Astrocyte of the hippocampus (primary cell): Measurements from ENCODE around the gene CSAD.

ENCODE experiments used
- DNase-seq: peaks from one replicate; pipeline ENCODE4 v3.0.0; 2011; ENCODE audit warnings: low read depth, low spot score

Gene CSAD

DNA sequence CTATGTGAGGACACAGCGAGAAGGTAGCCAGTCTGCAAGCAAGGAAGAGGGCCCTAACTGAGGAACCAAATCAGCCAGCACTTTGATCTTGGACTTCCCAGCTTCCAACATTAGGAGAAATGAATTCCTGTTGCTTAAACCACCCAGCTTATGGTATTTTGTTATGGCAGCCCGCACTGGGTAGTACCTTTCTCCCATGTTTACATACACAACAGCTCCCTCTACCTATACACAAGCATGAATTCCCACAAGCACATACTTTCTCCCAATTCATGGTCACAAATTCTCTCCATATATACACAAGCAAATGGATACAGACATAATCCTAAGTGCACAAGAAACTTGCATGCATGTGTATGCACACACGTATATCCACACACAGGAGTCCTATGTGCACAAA, 19.0 kb upstream of the CSAD start:
- no peak for DNase-seq

DNA sequence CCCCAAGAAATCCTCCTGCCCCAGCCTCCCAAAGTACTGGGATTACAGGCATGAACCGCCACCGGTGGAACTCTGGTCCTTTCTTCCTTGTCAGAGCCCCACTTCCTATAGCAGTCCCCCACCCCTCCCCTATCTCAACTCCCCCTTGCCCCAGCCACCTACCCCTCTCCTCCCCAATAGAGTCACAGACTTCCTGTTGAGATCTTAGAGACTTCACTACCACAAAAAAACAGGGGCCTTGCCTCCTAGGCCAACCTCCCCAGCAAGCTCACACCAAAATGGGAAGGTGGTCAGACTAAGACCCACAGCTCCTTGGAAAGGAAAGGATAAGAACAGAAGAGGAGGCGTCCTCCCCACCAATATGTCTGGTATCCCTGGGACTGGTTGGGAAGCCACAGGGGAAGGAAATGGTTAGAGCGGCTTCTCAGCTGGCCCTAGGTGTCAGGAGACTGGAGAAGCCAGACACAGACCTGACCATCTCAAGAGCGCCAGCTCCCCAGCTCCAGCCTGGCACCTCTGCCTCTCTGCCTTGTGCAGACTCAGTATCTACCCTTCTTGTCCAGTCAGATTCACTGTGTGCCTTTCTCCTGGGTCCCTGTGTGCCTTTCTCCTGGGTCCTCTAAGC, 17.9 kb upstream of the CSAD start:
- no peak for DNase-seq

DNA sequence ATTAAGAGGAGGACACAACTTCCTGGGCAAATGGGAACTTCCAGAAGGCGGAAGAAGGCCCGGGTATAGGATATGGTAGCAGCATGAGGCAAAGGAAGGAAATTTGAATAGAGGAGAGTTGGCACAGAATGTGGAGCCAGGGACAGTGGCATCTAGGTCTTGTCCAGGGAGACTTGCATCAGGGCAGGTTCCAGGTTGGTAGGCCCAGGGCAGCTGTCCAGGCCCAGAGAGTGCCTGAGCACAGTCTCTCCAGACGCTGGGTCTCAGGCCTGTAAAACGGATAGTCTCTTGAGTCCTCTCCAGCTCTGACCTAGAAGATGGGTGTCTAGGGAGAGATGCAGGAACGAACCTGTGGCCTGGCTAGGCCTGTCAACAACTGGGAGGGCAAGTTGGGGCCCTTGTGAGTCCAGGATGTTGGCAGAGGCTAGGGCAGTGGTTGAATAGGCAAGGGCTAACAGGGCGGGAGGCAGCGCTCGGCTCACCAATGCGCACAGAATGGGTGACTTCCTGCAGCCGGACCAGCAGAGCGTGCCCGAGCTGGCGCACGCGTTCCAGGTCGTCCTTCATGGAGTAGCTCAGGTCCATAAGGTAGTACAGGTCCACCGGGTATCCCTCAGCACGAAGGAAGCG, 16.4 kb upstream of the CSAD start:
- no peak for DNase-seq

DNA sequence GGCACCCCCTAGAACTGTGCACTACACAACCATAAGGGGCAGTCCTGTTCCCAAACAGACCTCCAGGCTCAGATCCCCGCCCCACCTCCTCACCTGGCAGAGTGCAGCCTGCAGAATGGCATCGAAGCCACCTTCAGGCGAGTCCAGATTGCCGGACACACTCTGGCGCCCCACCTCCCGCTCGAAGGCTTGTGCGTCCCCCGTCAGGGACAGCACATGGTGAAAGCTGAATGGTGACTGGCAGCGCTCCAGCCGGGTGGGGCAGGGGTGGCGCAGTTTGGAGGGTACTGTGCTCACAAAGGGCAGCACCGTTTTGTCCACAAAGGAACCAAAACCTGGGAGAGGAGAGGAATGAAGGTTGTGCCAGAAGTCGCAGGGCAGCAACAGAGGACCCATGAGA, 15.8 kb upstream of the CSAD start:
- DNase-seq, result no peak

DNA sequence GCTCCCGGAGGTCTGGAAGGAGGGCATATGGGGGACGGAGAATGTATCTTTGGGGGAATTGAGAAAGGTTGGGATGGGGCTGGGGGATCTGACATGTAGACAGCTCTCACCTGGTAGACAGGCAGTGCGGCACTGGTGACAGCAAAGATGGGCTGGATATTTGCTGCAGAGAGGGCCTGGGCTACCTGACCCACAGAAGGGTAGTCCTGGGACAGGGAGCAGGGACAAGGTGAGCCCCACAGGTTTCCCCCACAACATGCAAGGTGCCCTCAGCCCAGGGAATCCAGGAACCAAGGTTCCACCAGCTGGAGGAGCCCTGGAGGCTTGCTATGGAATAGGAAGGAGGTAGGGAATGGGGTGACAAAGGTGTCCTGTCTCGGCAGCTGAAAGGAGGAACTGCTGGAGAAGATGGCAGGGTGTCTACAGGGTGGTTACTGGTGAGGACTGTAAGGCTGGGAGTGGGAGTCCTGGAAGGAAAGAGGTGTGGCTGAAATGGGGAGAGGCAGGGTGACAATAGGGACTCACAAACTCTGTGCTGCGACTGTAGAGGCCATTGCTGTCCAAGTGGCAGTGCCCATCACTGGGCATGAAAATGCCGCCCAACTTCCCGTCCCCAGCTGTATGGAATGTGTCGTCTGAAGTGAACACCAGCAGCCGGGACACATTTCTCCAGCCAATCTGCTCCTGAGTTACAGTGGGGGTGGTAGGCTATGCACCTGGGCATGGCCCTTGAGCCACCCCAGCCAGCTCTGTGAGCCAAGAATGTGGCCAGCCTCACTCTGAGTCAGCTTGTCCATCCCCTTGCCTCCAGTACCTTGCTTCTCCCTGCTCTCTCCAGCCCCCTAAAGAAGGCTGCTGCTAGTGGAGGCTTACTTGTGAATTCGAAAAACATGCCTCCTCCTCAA, 15.0 kb upstream of the CSAD start:
- DNase-seq, result peak; percentile 53

DNA sequence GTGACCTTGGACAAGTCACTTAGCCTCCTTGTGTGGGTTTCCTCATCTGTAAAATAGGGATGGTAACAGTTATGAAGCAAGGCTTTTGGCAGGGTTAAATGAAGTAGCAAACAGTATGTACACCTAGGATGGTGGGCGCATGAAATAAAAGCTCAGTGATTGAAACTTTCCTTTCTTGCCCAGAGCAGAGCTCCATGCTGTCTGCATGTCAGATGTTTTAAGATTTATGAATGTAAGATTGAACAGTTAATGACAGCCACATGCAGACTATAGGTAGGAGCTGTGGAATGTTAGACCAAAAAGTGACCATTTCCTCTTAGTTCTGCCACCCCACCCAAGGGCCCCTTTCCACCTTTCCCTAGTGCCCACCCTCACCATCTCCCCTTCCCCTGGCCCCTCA, 14.2 kb upstream of the CSAD start:
- no peak for DNase-seq

DNA sequence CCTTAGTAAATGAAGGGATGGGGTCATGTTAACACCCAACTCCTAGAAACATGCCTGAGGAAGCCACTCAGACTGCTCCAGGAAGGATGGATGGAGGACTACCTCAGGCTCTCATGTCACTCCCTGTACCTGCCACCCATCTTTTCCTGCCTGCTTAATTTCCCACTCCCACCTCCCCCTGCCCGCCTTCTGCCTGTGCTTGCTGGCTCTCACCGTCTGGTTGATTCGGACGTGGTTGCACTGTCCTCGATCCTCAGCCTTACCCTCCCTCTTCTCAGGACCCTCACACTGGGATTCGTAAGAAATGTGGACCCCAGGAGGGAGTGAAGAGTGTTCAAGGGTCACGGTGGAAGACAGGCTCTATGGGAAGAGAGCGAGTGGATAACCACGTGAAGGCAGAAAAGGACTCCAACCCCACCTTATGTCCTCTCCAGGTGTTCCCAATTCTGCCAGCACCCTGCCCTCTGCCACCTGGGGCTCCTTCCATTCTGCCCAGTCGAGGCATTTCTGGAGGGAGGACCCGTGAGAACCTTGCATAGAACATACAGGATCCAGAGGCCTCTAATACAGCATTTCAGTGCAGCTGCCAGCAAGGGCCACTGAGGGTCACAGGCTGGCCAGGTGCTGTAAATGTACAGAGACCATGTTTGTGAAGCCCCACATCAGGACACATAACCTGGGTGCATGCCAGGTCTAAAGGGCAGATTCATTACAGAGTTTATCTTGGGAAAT, 13.4 kb upstream of the CSAD start:
- no peak for DNase-seq

DNA sequence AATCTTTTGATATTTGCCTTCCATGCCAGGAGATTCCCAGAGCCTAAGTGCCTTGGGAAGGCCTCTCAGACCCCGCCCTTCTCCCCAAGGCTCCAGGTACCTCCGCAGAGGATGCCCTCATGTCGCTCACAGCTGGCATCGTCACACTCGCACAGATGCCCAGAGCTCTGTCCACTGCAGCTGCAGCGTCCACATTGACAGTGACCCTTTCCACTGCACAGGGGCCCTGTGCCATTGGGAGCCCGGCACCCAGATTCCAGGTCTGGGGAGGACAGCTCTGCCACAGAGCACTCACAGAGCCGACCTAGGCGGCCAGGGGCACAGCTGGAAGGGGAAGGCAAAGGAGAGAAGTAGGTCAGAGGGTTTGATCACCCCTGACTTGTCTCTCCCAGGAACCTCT, 12.3 kb upstream of the CSAD start:
- DNase-seq, result no peak

DNA sequence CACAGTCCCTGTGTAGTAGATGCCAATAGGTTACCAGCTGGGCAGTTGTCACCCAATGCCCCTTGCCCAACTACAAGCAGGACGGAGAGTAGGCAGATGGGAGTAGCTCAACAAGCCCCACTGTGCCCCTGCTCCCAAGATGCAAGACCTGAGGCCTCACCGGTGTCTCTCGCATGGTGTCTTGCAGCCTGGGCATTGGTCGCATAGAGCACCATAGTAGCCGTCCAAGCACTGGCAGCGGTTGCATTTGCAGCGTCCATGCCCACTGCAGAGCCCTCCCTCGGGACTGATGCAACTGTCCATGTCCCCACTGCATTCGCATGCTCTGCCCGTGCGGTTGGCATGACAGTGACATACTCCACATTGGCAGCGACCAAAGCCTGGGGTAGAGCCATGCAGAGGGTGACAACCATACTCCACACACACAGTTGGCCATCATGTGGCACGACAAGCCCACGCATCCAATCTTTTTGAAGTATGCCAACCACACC, 11.9 kb upstream of the CSAD start:
- DNase-seq, result no peak

DNA sequence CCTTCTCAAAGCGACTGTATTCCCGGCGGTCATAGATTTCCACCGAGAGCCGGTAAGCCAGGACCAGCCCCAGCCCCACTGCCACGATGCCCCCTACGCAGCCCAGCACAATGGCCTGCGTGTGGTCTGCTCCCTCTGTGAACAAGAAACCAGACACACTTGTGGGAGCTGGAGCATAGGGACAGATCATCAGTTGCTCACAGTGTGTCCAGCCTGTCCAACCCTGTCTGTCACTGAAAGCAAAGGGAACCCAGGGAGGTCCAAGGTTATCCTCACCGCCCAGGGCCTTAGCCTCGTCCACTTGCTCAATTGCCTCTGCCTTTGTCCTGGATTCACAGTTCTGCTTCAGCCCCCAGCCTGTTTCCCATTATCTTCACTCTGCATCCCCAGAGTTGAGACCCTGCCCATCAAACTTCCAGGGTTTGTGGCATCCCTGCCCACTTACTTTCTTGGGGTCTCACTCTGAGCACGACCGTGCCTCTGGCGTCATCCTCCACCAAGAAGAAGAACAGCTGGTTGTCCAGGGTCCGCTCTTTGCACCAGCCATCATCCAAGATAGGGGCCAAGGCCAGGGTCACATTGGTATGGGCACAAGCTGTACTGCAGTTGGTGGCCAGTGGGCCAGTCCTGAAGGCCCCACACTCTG, 11.3 kb upstream of the CSAD start:
- no peak for DNase-seq

DNA sequence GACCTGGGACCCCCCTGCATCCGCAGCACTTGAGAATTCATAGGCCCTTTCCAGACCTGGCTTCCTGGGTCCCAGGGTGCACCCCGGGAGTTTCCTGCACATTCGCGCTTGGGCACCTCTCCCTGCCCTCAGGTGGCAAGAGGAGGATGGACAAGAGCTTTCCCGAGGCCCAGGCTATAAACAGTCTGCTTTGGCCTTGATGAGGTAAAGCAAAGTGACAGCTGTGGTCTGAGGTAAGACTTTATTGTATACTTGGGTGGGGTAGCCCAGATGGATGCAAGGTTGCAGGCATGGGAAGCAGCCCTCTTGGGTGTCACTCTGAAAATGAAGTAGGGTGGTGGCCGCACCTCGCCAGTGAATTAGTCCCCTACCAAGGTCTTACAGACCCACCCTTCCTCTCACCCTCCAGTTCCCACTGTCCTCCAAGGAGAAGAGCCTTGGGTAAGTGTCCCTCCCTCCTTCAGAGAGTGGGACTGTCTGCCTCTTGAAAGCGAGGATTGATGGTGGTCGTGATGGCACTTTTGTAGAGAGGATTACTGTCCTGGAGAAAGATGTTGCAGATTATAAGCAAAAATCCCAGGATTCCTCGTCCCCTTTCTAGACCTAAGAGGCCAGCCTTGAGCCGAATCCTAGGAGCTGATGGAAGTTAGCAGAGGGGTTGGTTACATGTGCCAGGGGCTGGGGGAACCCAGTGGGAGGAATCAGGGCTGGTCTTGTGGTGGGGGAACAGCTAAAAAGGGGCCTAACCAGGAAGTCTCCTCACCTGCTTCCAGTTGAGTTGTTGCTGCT, 10.6 kb upstream of the CSAD start:
- no peak for DNase-seq

DNA sequence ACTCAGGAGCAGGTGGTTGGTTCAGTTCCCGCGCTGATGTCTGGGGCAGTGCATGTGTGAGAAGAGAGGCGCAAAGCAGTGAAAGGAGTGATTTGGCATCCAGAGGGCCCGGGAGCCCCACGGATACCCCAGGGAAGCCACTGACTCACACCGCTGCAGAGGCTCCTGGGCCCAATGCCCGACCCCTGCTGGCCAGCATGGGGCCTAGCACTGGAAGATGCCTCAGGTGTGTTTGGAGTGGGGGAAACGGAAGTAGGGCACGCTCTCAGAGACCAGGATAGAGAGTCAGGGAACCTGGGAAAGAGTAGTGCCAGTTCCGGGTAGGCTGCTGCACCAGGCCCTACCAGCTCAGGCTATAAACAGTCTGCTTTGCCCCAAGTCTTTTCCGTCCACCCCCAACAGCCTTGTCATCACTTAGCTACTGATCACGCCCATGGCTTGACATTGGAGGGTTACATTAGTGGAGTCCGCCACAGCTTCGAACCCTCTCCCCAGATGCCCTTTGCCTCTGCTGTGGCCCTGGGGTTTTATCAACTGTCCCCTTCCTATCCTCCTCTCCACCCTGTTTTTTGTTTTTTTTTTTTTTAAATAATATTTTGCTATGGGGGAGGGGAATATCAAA, 9.5 kb upstream of the CSAD start:
- DNase-seq, result peak; percentile 75

DNA sequence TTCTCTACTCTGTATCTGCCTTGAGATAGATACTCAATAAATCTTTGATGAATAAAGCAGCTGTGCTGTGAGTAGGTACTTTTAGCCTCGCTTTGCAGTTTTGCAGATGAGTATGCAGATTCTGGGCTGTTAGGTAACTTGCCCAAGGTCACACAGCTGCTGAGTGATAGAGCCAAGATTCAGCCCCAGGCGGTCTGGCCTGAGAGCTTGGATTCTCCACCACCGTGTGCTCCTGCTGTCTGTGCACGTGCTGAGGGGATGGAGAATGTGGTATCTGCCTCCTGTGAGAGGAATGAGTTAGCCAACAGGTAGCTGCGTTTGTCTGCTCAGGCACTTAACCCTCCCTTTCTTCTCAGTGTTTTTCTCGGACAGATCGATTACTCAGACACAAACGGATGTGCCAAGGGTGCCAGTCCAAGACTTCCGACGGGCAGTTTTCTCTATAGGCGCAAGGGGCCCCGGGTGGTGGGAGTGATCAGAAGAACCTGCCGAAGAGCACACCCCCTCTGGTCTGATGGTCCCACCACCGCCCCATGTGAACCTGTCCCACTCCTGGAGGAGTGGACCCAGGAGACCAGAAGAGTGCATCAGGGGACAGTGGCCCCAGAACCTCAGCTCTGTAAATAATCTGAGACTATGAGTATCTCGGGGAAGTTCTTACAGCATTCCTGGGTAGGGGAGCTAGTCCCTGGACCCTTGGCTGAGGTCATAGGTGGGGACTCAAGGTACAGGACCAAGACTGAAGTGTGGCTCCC, 6.6 kb upstream of the CSAD start:
- no peak for DNase-seq

DNA sequence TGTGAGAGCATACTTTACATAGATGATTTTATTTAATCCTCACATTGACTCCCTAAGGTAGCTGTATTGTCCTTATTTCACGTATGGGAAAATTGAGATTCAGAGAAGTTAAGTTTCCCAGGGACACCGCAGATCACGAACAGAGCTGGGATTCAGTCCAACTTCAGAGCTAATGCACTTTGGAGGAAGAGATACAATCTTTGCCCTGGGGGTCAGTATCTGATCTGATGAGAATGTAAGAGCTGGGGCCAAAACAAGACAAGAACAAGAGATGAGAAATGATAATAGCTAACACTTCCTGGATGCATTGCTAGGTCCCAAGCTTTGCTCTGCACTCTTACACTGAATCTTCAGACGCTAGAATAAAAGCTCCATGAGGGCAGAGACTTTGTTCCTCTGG, 6.0 kb upstream of the CSAD start:
- no peak for DNase-seq

DNA sequence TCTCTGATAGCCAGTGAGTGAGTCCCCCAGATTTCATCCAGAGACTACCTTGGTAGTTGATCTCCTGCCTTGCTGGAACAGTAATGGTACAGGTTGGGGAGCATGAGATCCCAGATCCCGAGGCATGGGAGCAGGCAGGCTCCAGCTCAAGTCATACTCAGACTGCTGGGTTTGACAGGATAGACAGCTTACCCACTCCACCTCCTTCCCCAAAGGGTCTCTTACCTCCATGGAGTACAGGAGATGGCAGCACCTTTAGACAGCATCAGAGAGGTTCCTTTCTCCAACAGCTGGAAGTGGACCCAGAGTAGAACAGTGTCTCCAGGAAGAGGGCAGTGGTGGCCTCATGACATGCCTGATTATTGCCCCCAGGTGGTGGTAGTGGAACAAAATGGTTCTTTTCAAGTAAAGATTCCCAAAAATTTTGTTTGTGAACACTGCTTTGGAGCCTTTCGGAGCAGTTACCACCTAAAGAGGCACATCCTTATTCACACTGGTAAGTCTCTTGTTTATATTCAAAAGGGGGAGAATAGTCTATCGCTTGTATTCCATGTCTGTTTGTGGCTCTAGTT, 4.9 kb upstream of the CSAD start:
- DNase-seq, result no peak

DNA sequence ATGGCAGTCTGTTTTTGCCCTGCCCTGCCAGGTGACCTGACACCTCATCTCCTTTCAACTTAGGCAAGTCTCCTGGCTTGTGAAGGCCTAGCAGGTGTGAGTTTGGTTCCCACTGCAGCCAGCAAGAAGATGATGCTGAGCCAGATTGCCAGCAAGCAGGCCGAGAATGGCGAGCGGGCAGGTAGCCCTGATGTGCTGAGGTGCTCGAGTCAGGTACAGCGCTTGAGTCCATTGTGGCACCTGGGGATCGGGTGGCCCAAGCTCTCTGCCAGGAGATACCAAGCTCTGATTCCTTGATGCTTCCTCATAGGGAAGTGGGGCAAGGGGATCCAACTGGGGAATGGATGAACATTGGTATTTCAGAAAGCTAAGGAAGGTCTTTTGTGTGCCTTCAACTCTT, 4.1 kb upstream of the CSAD start:
- no peak for DNase-seq

DNA sequence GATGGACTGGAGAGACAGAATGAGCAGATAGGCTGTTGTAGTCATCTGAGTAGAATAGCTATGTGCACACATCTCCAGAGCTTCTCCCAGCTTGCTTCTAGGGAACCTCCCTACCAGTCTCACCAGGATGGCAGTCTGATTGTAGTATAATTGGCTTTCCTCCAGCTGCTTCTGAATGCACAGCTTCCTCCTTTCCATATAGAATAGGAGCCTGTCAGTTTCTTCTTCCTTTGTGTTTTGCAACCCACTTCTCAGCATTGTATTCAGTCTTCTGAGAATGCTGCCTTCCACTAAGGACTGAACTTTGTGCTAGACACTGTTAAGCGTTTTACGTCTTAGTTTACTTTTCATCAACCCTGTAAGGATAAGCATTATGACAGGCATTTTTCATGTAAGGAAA, 2.2 kb upstream of the CSAD start:
- DNase-seq, result no peak

DNA sequence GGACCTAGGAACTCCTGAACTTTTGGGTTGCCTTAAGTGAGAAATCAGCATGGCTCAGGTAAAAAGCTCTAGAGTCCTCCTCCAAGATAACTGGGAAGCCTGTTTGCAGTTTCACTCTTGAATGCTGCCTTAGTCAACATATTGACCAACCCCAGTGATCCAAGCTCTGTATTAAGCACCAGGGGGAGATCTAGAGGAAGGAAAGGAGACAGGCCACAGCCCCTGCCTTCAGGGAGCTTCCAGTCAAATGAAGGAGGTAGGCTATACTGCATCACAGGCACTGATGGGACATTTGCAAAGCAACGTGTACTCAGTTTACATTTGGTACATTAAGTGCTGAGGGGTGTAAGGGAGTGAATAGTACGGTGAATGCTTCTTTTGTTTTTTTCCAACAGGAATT, 1.2 kb upstream of the CSAD start:
- DNase-seq, result no peak
